ENCODE results near the gene SLC3A2.
"Not testable (repeated sequence)": the region's sequence is repeated elsewhere in the genome, so short reads cannot be mapped to it uniquely, and the experiment has no call there.

The SLC3A2 gene

DNA sequence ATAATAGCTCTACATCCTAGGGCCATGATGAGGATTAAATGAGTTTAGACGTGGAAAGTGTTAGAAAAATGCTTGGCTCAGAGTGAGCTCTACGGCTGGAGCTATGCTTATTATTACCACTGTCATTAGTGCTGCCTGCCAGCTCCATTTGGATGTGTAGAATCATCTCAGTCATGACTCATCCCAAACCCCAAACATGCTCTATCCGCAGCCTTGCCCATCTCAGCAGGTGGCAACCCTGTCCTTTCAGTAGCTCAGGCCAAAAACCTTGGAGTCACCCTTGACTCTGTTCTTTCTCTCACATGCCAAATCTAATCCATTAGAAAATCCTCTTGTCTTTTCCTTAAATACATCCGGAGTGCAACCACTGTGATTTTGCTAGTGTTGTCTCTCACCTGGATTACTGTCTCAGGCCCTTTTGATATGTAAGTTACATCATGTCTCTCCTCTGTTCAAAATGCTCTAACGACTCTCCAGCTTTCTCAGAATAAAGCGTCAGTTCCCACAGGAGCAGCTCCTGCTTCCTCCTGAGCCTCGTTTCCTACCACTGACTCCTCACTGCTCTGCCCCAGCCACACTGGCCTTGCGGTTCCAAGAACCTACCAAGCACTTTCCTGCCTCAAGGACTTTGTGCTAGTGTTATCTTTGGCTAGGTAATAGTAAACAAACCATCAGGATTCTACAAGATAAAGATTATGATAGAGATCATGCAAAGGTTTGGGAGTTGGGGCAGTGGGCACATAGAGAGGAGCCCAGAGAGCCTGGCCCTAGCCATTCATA lies 51.0 kb downstream of the SLC3A2 start:
- no peak for DNase-seq

GRCh38 chr11:62933285-62933684 lies 52.6 kb downstream of the SLC3A2 start:
- DNase-seq: no peak

DNA sequence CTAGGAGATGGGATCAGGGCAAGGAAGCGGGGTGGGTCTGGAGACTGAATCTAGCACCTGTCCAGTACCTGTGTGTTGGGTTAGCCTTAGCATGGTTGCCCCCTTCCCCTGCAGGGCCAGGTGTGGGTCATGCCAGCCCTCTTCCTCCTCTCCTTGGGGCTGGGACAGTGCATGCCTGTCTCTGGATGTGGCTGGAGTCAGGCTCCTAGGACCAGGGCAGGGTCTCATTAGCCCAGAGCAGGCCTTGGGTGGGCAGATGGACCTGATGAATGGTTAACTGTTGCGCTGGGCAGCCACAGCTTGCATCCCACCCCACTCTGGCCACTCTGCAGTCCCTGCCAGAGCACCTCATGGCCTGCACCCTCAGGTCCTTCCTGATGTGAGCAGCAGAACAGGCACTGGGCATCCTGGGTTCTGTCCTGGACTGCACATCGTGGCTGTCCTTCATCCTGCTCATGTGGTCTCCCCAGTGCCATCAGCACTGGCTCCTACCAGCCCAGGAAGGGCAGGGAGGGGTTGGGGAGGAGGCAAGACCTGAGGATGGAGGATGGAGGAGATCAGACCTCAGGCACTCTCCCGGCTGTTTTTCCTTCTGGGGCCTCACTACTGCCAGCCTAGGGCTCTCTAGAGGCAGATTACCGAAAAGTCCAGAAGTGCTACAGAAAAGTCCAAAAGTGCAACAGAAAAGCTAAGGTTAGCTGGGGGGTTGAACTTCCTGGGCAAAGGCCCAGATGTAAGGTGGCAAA lies 53.2 kb downstream of the SLC3A2 start:
- DNase-seq: no peak

DNA sequence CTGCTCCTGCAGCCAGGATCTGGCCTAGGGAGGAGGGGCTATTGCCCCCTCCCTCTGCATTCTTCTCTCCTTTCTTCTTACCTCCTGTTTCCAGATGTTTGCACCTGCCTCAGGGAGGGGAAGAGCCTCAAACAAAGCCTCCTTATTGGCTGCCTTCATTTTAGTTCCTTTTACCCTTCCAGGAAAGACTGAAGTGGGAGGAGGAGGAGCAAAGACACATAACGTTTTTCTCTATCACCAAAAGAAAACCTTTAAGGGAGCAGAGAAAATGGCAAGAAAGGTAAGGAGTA lies 53.7 kb downstream of the SLC3A2 start:
- no peak for DNase-seq

- not testable (repeated sequence) for DNase-seq
Measured at GRCh38 chr11:62937528-62937927, 56.8 kb downstream of the SLC3A2 start.
